ENCODE data around the gene TEX14. TPM values are rescaled to one million over a fixed set of nuclear protein-coding genes. Genes with fewer than 3 reads are reported as not detected.

The TEX14 gene
- total and polyA plus RNA-seq, 8 donors: 0.03 to 0.59 (median 0.20) TPM

DNA sequence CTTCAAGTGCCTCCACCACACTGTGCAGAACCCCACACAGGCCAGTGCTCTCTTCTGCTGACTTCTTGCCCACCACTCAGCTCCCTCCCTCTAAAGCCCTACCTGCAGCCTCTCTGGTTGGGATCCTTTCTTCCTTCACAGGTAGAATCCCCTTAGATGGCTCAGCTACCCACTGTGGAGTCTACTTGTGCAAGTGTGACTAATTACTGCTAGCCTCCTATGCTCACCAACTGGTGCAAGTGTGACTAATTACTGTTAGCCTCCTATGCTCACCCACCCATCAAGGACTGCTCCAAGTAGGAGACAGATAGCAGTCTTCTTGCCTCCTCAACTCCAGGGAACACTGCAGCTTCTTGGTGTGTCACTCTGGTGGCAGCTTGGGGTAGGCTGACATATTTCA is 43.6 kb downstream of the TEX14 start:
- H3K4me3 ChIP-seq: no peak overlapping the region

GRCh38 chr17:58643147-58643546 is 48.7 kb downstream of the TEX14 start:
- intact Hi-C loops (cut with DNase I): no loop called here
- 49 to 61% methylated on average over 2 of the region's 2 CpGs for WGBS, 2 donors

More for the DNA sequence above, 43.6 kb downstream of the TEX14 start:
- Histone ChIP-seq H3K4me1 (no peaks in the 10 kb centered on the region), H3K36me3 (no peaks in the 10 kb centered on the region), H3K9me3 (no peaks in the 10 kb centered on the region), H3K27me3 (no peaks in the 10 kb centered on the region), H3K27ac (no peak overlapping the region)
- FAIRE-seq: no peak
- no peak for ATAC-seq
- no peak for TF ChIP-seq CTCF (IDR thresholded peaks at IDR 0.05)
- intact Hi-C loops (cut with DNase I): no loop called here
- DNase-seq: no peak

DNA sequence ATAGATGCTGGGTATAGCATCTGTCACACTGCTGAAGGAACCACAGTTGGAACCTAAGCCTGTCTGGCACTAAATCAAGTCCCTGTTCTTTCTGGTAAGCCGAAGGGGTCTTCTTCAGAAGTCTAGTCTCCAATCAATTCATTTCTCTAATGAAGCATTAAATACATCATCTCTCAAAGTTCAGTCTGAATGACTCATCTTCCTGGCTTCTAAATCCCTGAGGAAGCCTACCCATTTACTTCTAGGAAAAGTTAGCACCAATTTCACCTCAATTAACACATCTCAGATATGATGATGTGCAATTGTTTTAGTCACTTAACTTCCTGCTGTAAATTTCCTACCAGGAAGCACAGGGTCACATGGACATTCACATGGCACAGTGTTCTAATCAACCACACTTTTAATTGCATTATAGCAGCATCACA is 49.9 kb downstream of the TEX14 start:
- no peak overlapping the region for H3K4me3 ChIP-seq
- H3K36me3 ChIP-seq: no peaks in the 10 kb centered on the region
- DNase-seq (no peak), ATAC-seq (no peak), FAIRE-seq (no peak)
- no peak overlapping the region for H3K27ac ChIP-seq
- H3K9me3 ChIP-seq: no peaks in the 10 kb centered on the region
- H3K27me3 ChIP-seq: no peaks in the 10 kb centered on the region
- intact Hi-C loops (cut with DNase I): no loop called here
- no peak for TF ChIP-seq CTCF (IDR thresholded peaks at IDR 0.05)
- H3K4me1 ChIP-seq: no peaks in the 10 kb centered on the region
- whole genome bisulfite sequencing, 2 donors: 81 to 83% methylated on average over 1 of the region's 1 CpG

More at GRCh38 chr17:58643147-58643546, 48.7 kb downstream of the TEX14 start:
- Histone ChIP-seq H3K4me1 (no peaks in the 10 kb centered on the region), H3K4me3 (no peak overlapping the region), H3K36me3 (no peaks in the 10 kb centered on the region), H3K27ac (no peak overlapping the region), H3K27me3 (no peaks in the 10 kb centered on the region), H3K9me3 (no peaks in the 10 kb centered on the region)
- DNase-seq: no peak
- TF ChIP-seq CTCF (IDR thresholded peaks at IDR 0.05): no peak
- ATAC-seq: no peak
- FAIRE-seq: no peak

GRCh38 chr17:58640202-58640601 is 51.6 kb downstream of the TEX14 start:
- no peaks in the 10 kb centered on the region for H3K4me1 ChIP-seq
- no peak overlapping the region for H3K27ac ChIP-seq
- FAIRE-seq (no peak), DNase-seq (no peak), ATAC-seq (no peak)
- H3K4me3 ChIP-seq: no peak overlapping the region
- H3K27me3 ChIP-seq: no peaks in the 10 kb centered on the region
- no peaks in the 10 kb centered on the region for H3K9me3 ChIP-seq
- 46 to 49% methylated on average over 4 of the region's 4 CpGs for WGBS, 2 donors
- no peaks in the 10 kb centered on the region for H3K36me3 ChIP-seq
- no peak for TF ChIP-seq CTCF (IDR thresholded peaks at IDR 0.05)
- intact Hi-C loops (cut with DNase I): no loop called here

GRCh38 chr17:58639681-58640080 is 52.2 kb downstream of the TEX14 start:
- WGBS, 2 donors: 52 to 54% methylated on average over 6 of the region's 6 CpGs
- intact Hi-C loops (cut with DNase I): no loop called here
- Histone ChIP-seq H3K4me1 (no peaks in the 10 kb centered on the region), H3K4me3 (no peak overlapping the region), H3K9me3 (no peaks in the 10 kb centered on the region), H3K36me3 (no peaks in the 10 kb centered on the region), H3K27me3 (no peaks in the 10 kb centered on the region), H3K27ac (no peak overlapping the region)
- FAIRE-seq (no peak), DNase-seq (no peak), ATAC-seq (no peak)
- TF ChIP-seq CTCF (IDR thresholded peaks at IDR 0.05): no peak

Measured in pancreas (tissue), 10 donors.